ENCODE results near the gene ASTN2.

The ASTN2 gene

GRCh38 chr9:116592970-116593369 lies 821.9 kb downstream of the ASTN2 start:
- DNase-seq: peak; percentile 27

DNA sequence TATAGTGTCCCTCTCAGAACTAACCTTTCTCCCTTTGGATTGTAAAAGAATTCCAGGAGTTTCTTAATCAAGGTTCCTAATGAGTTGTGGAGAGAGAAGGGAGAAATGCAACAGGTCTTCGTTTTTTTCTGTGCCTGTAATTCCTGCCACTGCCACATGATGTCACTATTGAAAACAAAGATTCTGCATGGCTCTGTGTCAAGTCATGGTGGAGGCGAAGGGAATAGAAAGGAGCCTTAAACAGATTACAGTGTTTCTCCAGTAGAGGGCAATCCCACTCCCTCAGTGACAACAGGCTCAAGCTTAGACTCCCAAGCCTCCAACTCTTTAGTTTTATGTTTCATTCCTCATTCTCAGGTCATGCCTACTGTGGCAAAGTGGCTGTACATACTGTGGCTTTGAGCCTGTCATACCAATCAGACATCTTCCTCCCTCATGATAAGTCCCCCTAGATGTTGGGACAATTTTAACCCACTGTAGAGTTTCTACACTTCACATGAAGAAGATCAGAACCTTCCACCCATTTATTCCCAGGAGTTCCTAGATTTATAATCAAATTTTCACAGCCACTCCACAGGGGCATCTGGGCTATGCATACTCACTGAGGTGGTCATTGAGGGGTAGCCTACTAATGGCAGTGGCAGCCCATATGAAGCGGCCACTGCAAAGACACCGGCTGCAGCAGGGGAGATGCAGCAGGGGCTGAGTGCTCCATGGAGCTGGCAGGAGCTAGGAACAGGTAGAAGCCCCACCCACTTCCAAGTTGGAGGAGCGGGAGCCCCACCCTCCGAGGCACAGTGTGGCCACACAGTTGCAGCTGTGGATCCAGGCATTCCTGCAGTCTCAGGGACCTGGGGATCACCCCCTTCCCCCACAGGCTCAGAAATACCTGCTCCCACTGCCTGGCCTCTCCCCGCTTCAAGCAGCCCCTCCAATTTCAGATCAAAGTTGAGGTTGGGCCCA lies 825.2 kb downstream of the ASTN2 start:
- peak; percentile 50 for DNase-seq

DNA sequence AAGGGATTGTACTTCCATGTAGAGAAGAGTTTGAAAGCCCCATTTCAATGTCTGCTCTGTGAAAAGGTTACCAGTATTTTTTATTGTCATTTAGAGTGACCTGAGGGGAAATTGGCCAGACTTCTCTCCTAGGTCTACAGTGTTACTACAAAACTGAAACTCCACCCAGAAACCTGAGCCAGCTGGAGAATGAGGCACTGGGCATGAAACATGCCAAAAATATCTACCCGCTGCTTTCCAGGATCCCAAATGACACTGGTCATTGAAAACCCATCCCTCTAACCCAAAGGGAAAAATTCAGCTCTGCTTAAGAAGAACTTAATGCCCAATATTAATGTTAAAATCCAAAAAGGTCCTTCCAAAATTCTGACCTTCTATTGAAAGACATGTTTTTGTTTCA lies 826.9 kb downstream of the ASTN2 start:
- DNase-seq: no peak

DNA sequence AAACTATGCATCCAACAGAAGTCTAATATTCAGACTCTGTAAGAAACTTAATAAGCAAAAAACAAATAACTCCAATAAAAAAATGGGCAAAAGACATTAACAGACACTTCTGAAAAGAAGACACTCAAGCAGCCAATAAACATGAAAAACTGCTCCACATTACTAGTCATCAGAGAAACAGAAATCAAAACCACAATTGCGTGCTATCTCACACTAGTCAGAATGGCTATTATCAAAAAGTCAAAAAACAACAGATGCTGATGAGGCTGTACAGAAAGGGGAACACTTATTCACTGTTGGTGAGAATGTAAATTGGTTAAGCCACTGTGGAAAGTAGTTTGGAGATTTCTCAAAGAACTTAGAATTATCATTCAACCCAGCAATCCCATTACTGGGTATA lies 829.0 kb downstream of the ASTN2 start:
- DNase-seq: no peak

- DNase-seq: no peak
These were observed 829.7 kb downstream of the ASTN2 start for GRCh38 chr9:116585204-116585603.

- no peak for DNase-seq
These were observed 834.0 kb downstream of the ASTN2 start for GRCh38 chr9:116580853-116581252.

- peak; percentile 21 for DNase-seq
These were observed 838.5 kb downstream of the ASTN2 start for GRCh38 chr9:116576386-116576785.

- DNase-seq: no peak
These were observed 840.7 kb downstream of the ASTN2 start for GRCh38 chr9:116574027-116574679.

DNA sequence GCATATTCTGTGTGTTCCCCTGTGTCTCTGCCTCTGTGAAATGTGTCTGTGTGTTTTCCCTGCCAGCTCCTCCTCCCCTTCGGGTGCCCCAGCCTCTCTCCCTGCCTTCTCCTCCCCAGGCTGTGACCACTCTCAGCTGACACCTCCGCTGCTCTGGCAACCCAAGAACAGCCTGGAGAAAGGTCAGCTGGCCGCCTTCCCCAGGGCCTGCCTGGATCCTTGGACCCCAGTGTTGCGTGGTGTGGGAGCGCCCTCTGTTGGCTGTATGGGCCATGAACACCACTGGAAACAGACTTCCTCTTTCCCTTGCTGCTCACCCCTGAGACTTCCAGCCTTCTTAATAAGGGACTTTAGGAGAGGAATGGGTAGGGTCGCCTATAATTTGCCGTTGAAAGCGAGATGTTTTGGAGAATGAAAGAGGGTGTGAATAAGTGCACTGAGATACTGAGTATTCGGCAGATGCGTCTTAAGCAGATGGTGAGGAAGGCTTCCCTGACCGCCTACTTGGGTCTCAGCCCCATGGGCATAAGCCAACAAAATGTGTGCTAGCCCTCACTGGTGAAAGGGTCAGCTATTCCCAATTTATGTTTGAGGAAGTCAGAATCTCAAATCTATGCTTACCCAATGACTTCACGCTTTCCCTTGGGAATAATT lies 842.6 kb downstream of the ASTN2 start:
- peak; percentile 79 for DNase-seq

DNA sequence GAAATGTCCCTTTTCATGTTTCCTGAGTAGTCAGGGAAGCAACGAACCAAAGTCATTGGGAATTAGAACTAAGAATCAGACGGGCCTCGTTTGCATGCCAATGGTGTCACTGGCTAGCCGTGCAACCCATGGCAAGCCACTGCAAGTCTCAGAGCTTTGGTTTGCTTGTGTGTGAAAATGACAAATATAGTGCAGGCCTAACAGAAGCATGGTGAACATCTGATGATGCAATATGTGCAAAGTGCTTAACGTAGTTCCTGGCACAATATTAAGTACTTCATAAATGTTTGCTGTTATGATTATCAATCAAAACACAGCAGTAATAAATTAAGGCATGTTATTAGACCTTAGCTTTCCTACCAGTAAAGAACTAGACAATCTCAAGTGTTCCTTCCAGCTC lies 845.7 kb downstream of the ASTN2 start:
- no peak for DNase-seq

- DNase-seq: peak; percentile 53
These were observed 848.0 kb downstream of the ASTN2 start for GRCh38 chr9:116566677-116567488.

DNA sequence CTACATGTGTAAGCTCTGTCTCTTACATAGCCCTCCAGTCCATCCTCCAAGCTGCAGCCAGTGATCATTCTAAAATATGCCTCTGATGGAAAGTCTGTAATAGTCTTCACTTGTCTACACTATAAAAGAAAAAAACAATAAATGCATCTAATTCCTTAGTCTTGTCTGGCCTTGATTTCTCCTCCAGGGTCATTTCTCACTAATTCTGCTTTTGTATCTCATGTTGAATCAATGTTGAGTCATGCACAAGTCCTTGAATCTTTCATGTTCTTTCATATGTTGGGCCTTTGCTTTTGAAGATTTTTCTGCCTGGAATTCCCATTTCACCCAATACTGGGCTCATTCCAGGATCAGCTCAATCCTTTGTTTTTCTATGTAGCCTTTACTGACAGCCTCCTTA lies 848.9 kb downstream of the ASTN2 start:
- peak; percentile 13 for DNase-seq

GRCh38 chr9:116564266-116564793 lies 850.5 kb downstream of the ASTN2 start:
- no peak for DNase-seq

DNA sequence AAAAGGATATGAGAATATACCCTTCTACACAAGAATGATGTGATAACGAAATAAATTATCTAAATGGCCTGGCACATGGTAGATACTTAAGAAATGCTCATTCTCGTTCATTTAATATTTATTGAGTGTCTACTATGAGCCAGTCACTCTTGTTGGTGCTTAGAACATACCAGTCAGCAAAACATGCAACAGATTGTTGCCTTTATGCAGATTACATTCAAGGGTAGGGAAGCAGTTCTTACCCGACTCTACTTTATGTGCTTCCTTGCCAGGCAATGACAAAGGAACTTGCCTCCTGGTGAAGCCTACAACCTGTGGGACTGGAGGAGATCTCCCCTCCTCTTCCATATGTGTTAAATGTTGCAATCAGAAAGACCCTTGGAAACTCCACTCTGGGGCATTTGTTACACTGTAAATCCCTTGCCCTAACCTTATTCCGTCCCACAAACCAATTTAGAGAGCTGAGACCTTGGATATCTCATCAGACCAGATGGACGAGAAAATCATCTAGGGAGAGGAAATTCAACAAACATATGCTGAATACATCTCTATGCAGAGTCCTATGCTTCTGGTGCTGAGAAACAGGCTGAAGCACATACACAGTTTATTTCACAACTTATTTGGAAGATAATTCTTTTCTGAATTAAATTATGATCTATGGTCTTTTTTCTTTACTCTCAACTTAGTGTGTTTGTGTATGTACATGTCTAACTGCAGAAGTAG lies 855.9 kb downstream of the ASTN2 start:
- DNase-seq: no peak

- no peak for DNase-seq
These were observed 856.8 kb downstream of the ASTN2 start for GRCh38 chr9:116558035-116558434.

DNA sequence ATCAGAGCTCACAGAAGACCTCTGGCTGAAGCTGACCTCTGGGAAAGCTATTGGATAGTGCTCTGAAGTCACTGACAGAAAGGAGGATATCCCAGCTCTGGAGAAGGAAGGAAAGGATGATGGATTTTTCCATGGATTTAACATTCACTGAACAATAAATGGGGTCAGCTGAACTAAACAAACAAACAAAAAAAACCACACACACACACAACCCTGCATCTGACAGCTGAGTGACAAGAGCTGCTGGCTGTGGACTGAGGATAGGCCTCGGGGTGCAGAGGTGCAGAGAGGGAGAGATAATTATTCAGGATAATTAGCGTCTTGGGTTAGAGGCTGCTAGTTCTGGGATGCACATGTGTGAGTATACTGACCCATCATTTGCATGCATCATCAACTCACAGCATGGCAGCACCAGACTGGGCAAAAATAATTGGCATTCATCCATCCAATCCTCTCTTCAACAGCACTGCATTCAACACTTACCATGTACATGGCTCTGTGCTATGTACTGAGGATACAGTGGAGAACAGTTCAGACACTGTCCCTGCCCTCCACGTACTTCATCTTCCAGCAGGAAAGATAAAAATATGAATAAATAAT lies 859.2 kb downstream of the ASTN2 start:
- no peak for DNase-seq

DNA sequence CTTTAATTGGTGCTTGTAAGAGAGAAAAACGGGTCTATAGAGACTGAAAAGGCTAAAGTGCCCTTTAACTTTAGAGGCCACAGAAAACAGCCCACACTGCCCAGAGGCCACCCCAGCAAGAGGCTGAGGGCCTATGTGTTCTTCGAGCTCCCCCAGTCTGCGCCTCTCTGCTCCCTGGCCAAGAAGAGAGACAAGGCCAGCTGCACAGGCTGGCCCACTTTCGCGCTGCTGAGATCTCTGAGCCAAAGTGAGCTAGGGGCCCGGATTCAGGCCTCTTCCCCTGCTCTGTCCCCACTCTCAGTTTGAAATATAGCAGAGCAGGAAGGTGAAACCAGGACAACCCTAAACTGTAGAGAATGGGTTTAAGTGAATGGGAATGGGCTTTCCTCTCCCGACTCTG lies 859.7 kb downstream of the ASTN2 start:
- no peak for DNase-seq

DNA sequence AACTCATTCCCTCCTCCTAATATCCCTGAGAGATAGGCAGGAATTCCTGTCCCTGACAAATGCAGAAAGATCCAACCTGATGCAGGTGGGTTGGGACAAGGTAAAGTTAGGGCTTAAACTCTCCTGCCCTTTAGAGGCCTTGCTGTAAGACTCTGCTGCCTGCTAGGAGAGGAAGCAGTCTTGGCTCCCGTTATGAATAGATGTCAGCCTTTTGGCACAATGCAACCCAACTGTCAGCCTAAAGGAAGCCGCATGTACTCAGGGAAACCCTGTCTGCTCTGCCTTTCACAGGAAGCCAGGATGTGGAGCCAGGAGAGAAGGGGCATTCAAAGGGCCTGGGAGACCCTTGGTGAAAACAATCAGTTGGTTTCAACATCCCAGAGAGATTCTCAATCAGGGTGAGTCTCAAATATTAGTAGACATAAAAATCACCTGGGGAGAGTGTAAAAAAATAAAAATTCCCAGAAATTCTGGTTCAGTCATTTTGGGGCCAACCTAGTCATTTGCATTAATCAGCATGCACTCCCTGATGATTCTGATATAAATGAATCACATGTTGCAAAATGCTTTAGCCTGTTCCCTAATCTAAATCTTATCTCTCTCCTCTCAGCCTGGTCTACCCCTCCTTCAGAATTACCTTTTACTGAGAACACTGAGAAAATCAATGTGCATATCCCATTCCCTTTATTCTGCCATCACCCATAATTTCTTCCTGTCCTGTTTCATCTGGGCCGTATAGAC lies 864.0 kb downstream of the ASTN2 start:
- peak; percentile 45 for DNase-seq

DNA sequence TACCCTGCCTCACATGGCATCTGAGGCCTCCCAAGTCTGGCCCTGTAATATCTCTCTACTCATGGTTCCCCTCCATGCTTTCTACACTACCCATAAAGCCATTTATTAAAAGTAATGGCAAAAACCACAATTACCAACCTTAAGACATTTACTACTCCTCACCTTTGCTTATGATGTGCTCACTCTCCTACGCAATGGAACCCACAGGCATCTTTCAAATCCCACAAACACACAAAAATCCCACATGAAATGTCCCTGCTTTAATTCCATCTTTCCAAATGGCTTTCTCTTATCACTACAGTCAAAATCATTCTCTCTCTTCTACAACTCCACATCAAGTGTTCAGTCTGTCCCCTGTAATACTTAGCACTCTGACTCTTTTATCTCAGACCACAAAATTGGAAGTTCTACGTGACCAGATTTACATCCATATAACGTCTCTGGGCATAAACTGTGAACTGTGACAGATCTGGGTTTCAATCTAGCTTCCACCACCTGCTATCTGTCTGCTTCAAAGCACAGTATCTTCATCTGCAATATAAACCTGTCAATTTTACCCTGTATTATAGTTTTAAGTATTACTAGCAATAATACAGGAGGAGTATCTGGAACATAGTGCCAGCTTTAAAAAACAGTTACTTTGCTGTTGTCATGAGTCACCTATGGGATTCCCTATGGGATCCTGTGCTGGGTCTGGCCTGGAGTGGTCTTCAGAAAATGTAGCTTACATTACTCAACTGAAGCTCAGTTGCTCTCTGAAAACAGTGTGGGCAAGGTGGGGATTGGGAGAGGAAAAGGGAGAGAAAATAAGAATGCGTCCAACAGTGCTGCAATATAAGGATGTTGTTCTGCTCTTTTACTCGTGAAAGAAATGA lies 864.8 kb downstream of the ASTN2 start:
- DNase-seq: peak; percentile 14

Measured in fibroblast of skin of scalp (primary cell).